ENCODE measurements around the gene SLC5A10.

DNA sequence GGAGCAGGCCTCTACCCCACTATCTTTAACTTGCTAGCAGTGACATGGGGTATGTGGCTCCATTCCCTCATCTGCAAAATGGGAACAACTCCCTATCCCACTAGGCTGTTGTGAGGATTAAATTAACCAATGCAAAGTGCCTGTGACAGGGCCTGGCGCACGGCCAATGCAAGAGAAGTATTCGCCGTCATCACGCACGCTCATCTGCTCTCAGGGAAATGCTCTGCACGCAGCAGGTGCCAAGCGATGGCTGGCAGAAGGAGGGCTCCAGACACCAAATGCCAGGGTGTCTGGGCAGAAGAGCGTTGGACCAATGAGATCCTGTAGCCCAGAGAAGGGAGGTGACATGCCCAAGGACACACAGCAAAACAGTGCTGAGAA lies 35.3 kb downstream of the SLC5A10 start:
- TF ChIP-seq POLR2A (IDR thresholded peaks at IDR 0.05) (no peak), EP300 (IDR thresholded peaks at IDR 0.05) (no peak), POLR2AphosphoS5 (IDR thresholded peaks at IDR 0.05) (no peak)
- TF ChIP-seq, protein P1, sequence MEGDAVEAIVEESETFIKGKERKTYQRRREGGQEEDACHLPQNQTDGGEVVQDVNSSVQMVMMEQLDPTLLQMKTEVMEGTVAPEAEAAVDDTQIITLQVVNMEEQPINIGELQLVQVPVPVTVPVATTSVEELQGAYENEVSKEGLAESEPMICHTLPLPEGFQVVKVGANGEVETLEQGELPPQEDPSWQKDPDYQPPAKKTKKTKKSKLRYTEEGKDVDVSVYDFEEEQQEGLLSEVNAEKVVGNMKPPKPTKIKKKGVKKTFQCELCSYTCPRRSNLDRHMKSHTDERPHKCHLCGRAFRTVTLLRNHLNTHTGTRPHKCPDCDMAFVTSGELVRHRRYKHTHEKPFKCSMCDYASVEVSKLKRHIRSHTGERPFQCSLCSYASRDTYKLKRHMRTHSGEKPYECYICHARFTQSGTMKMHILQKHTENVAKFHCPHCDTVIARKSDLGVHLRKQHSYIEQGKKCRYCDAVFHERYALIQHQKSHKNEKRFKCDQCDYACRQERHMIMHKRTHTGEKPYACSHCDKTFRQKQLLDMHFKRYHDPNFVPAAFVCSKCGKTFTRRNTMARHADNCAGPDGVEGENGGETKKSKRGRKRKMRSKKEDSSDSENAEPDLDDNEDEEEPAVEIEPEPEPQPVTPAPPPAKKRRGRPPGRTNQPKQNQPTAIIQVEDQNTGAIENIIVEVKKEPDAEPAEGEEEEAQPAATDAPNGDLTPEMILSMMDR (IDR thresholded peaks at IDR 0.05): no peak
